GM12878 (cell line): Measurements from ENCODE around the gene ABCG1. TPM values are rescaled to one million over a fixed set of nuclear protein-coding genes. Genes with fewer than 3 reads are reported as not detected.

ENCODE experiments used
- ATAC-seq: fragments of 200-7000 bp; cut with Tn5 transposase; 3 replicates; pipeline ENCODE4 v1.9.1; 2020; ENCODE audit warnings: mild to moderate bottlenecking, moderate library complexity
- BruUV-seq: library from RNA; stranded (reverse); fragments of 400-500 nt; replicated peaks from 2 replicates; lab custom pipeline; 2021; lab: Mats Ljungman, UMichigan
- CTCF ChIA-PET: fragments of 300-600 bp; sonication (Branson Sonifier 250); formaldehyde crosslinking; extraction: SDS; loops from one replicate; lab custom pipeline; 2021; ENCODE audit warnings: inconsistent platforms; lab: Yijun Ruan, JAX
- POLR2A ChIA-PET: fragments of 350-600 bp; formaldehyde crosslinking; extraction: SDS; loops from one replicate; lab custom pipeline; 2021; ENCODE audit warnings: inconsistent platforms; lab: Charles Lee
- RAD21 ChIA-PET: fragments of 300-600 bp; sonication (Branson Sonifier 250); formaldehyde crosslinking; loops from one replicate; lab custom pipeline; 2023; ENCODE audit warnings: antibody characterized with exemption; ENCODE audit not compliant: unreplicated experiment; lab: Charles Lee
- SMC1A ChIA-PET: fragments of 300-600 bp; sonication (Branson Sonifier 250); formaldehyde crosslinking; loops from one replicate; lab custom pipeline; 2023; ENCODE audit not compliant: unreplicated experiment, uncharacterized antibody; lab: Charles Lee
- DNase-seq: peaks from one replicate; pipeline ENCODE4 v3.0.0-alpha.2; 2011; ENCODE audit warnings: low read depth, low spot score
- FAIRE-seq: peaks from 3 replicates; lab custom pipeline; 2011; peaks lifted over from hg19 to GRCh38; lab: Jason Lieb, UNC
- H2AFZ ChIP-seq: 2 replicates; pipeline ENCODE4 v1.6.0; 2011; ENCODE audit warnings: low read depth, low read length, control low read depth; ENCODE audit not compliant: control insufficient read depth
- H3K27ac ChIP-seq: 2 replicates; pipeline ENCODE4 v1.5.1; 2011; ENCODE audit warnings: control low read depth; ENCODE audit not compliant: control insufficient read depth, insufficient read depth
- H3K27me3 ChIP-seq, 2 experiments: replicated peaks in 1 of 2; 2 replicates each; pipeline versions ENCODE4 v1.6.0 to v1.6.1; 2011; ENCODE audit warnings: low read length in 1 of 2; ENCODE audit not compliant: control insufficient read depth in 2 of 2, insufficient read depth in 2 of 2
- H3K36me3 ChIP-seq, 2 experiments: 2 replicates each; pipeline ENCODE4 v1.5.1; 2011; ENCODE audit warnings: low read length in 1 of 2; ENCODE audit not compliant: control insufficient read depth in 2 of 2, insufficient read depth in 2 of 2
- H3K4me1 ChIP-seq: 2 replicates; pipeline ENCODE4 v1.6.1; 2011; ENCODE audit warnings: mild to moderate bottlenecking, low read length, moderate library complexity, mixed read lengths; ENCODE audit not compliant: control insufficient read depth, insufficient read depth
- H3K4me2 ChIP-seq: 2 replicates; pipeline ENCODE4 v1.6.0; 2011; ENCODE audit warnings: control low read depth; ENCODE audit not compliant: control insufficient read depth, insufficient read depth
- H3K4me3 ChIP-seq: fragments of 200-600 bp; sonication (generic); 2 replicates; pipeline ENCODE4 v1.5.1; 2016
- H3K79me2 ChIP-seq: 2 replicates; pipeline ENCODE4 v1.6.0; 2011; ENCODE audit warnings: low read length; ENCODE audit not compliant: control insufficient read depth, insufficient read depth
- H3K9ac ChIP-seq: 2 replicates; pipeline ENCODE4 v1.8.0; 2011; ENCODE audit warnings: low read length, control low read depth, mixed read lengths; ENCODE audit not compliant: control insufficient read depth, insufficient read depth
- H3K9me3 ChIP-seq: replicated peaks from 3 replicates; pipeline ENCODE4 v1.5.1; 2011; ENCODE audit warnings: mild to moderate bottlenecking, low read length; ENCODE audit not compliant: control insufficient read depth, insufficient read depth
- H4K20me1 ChIP-seq: 2 replicates; pipeline ENCODE4 v1.6.0; 2011; ENCODE audit not compliant: control insufficient read depth, insufficient read depth
- ATF2 ChIP-seq: IDR thresholded peaks from 2 replicates; pipeline ENCODE4 v1.6.1; 2012; ENCODE audit warnings: low read length, inconsistent platforms
- CBX5 ChIP-seq: sonication (generic); IDR thresholded peaks from 2 replicates; pipeline ENCODE4 v1.6.1; 2016; ENCODE audit warnings: low read depth, moderate library complexity, mild to moderate bottlenecking, inconsistent platforms
- EGR1 ChIP-seq, 2 experiments: IDR thresholded peaks; 1 replicate in 1 of 2; 2 replicates in 1 of 2; pipeline ENCODE4 v1.6.1; 2011 to 2012; ENCODE audit warnings: low read depth in 2 of 2, low read length in 2 of 2, borderline replicate concordance in 1 of 2, mild to moderate bottlenecking in 1 of 2, moderate library complexity in 1 of 2
- EZH2 ChIP-seq: IDR thresholded peaks from 2 replicates; pipeline ENCODE4 v1.6.1; 2012; ENCODE audit warnings: low read depth, mild to moderate bottlenecking, control low read depth, inconsistent platforms, low read length, borderline replicate concordance; ENCODE audit not compliant: control insufficient read depth
- HDAC6 ChIP-seq: fragments of 200-600 bp; sonication (generic); IDR thresholded peaks from one replicate; pipeline ENCODE4 v1.8.0; 2017; ENCODE audit warnings: antibody characterized with exemption; ENCODE audit not compliant: unreplicated experiment
- HDGF ChIP-seq: fragments of 450-650 bp; IDR thresholded peaks from 2 replicates; pipeline ENCODE4 v1.6.1; 2016; ENCODE audit warnings: antibody characterized with exemption
- JUND ChIP-seq: IDR thresholded peaks from 2 replicates; pipeline ENCODE4 v1.6.1; 2012; ENCODE audit warnings: low read depth, mild to moderate bottlenecking, low read length, improper control_type of control experiment, moderate library complexity
- NKRF ChIP-seq: fragments of 450-650 bp; conservative IDR thresholded peaks from 2 replicates; pipeline ENCODE4 v1.6.1; 2017; ENCODE audit warnings: mild to moderate bottlenecking, moderate library complexity
- NR2C1 ChIP-seq: fragments of 450-650 bp; IDR thresholded peaks from 2 replicates; pipeline ENCODE4 v1.6.1; 2017; ENCODE audit warnings: antibody characterized with exemption, mild to moderate bottlenecking, moderate library complexity
- NR2C2 ChIP-seq: IDR thresholded peaks from 2 replicates; pipeline ENCODE4 v1.6.1; 2011; ENCODE audit warnings: borderline replicate concordance, low read depth; ENCODE audit not compliant: control insufficient read depth, insufficient read length
- NR2F1 ChIP-seq: fragments of 450-650 bp; conservative IDR thresholded peaks from 2 replicates; pipeline ENCODE4 v1.6.1; 2017; ENCODE audit warnings: mild to moderate bottlenecking
- RELA ChIP-seq: fragments of 450-650 bp; IDR thresholded peaks from 2 replicates; pipeline ENCODE4 v1.8.0; 2014; ENCODE audit warnings: borderline replicate concordance; ENCODE audit not compliant: partially characterized antibody
- ZBTB33 ChIP-seq: fragments of 450-650 bp; IDR thresholded peaks from 2 replicates; pipeline ENCODE4 v1.6.1; 2017; ENCODE audit warnings: mild to moderate bottlenecking
- ZBTB4 ChIP-seq: fragments of 450-650 bp; formaldehyde crosslinking; IDR thresholded peaks from 2 replicates; pipeline ENCODE4 v1.4.0; 2022; ENCODE audit warnings: mild to moderate bottlenecking, moderate library complexity
- WGBS: methylation state at CpG from one replicate; pipeline ENCODE4 v1.1.6; 2016; ENCODE audit warnings: low lambda C conversion rate; ENCODE audit not compliant: insufficient replicate concordance, insufficient coverage; ENCODE audit errors: missing lambda C conversion rate; 5-methylcytosine and 5-hydroxymethylcytosine counted together
- in situ Hi-C: fragments of 300-500 bp; cut with MboI; formaldehyde crosslinking; loops from 9 replicates; pipeline ENCODE4 v1.14.3; 2018; ENCODE audit warnings: mixed read lengths
- intact Hi-C: fragments of 100-400 bp; cut with micrococcal nuclease; formaldehyde crosslinking; loops from one replicate; pipeline ENCODE4 v1.14.2; 2022; ENCODE audit not compliant: unreplicated experiment
- polyA plus RNA-seq, 11 experiments: library from polyadenylated mRNA; depleted of rRNA in 4 of 11; unstranded in 6 of 11; stranded (reverse) in 5 of 11; fragments of >200 nt; fragmentation: Nextera tagmentation in 4 of 11; fragmentation: Illumina TruSeq in 1 of 11; extraction: Ambion mirVana in 4 of 11; extraction: Trizol in 1 of 11; gene quantifications; 1 replicate in 1 of 11; 2 replicates in 10 of 11; pipeline versions ENCODE4 v1.2.1 to v1.2.3, GENCODE V29; 2011 to 2016; ENCODE audit warnings: inconsistent platforms in 2 of 11, missing spikeins in 2 of 11, low read depth in 1 of 11
- total RNA-seq, 4 experiments: library from RNA; depleted of rRNA in 3 of 4; stranded (reverse); fragments of >200 nt in 3 of 4; fragmentation: Illumina TruSeq in 1 of 4; extraction: Trizol in 1 of 4; gene quantifications; 2 replicates each; pipeline versions ENCODE4 v1.2.1 to v1.2.3, GENCODE V29; 2013 to 2021

The ABCG1 gene
- total and polyA plus RNA-seq, 10 of the 15 experiments (the other 5 are each of a cell fraction or from before 2014, with no cell fraction given), result 0.59 to 19.3 (median 5.7) TPM

- ChIA-PET RAD21 (no interaction called here), SMC1A (interaction anchor here (1.0 to 1.3 kb wide), 2 partner anchors 10 to 71 kb away, joined by 3 to 4 read pairs; partner anchors contain the start of gene UBASH3A), POLR2A (no interaction called here), CTCF (no interaction called here)
- H3K36me3 ChIP-seq, result no peaks in the 10 kb centered on the region
- no peak overlapping the region for H3K9ac ChIP-seq
- WGBS, result 41% methylated on average over 5 of the region's 5 CpGs
- FAIRE-seq (no peak), DNase-seq (no peak), ATAC-seq (no peak)
- H3K9me3 ChIP-seq, result no peaks in the 10 kb centered on the region; the same call in 2 of the 3 replicates
- intact Hi-C loops (loop anchor here (5.0 kb wide), 1 partner anchor 45 kb away; no protein-coding TSS in a partner anchor), in situ Hi-C loops (no loop called here)
- no peak overlapping the region for H3K27ac ChIP-seq
- no peak overlapping the region for H2AFZ ChIP-seq
- no peaks in the 10 kb centered on the region for H4K20me1 ChIP-seq
- no TSS peak for BruUV-seq
- H3K27me3 ChIP-seq, result no peaks in the 10 kb centered on the region
- no peak overlapping the region for H3K4me2 ChIP-seq
- H3K4me1 ChIP-seq, result peaks cover 3% of the 10 kb centered on the region; the same call in 1 of the 2 replicates
- H3K79me2 ChIP-seq, result no peaks in the 10 kb centered on the region
- no peak overlapping the region for H3K4me3 ChIP-seq
- TF ChIP-seq NKRF, result no peak
- no peak for TF ChIP-seq HDAC6
- TF ChIP-seq EZH2, result no peak
- TF ChIP-seq NR2C1, result no peak
- no peak for TF ChIP-seq ZBTB4 (CRISPR knock-in tag)
- no peak for TF ChIP-seq EGR1 (IDR thresholded peaks at IDR 0.05; ENCODE audit: borderline replicate concordance in 1 of 2, low read depth in 2 of 2, low read length in 2 of 2)
- TF ChIP-seq JUND, result no peak
- TF ChIP-seq RELA, result no peak
- TF ChIP-seq ATF2, result no peak
- TF ChIP-seq NR2F1, result no peak
- TF ChIP-seq ZBTB33, result no peak
- no peak for TF ChIP-seq NR2C2
- TF ChIP-seq CBX5, result no peak
- TF ChIP-seq HDGF, result no peak
These were observed 113.8 kb downstream of the ABCG1 start for GRCh38 chr21:42332557-42333317.
